Measurements from ENCODE around the gene PHACTR1. TPM values are rescaled to one million over a fixed set of nuclear protein-coding genes. Genes with fewer than 3 reads are reported as not detected.

The PHACTR1 gene
- polyA plus RNA-seq, 2 of the 4 experiments (the other 2 are of a cell fraction) = not detected

- CTCF ChIA-PET = no interaction called here
- DNase-seq (ENCODE audit: low read depth in 1 of 2, low spot score in 1 of 2) (no peak), FAIRE-seq (no peak), ATAC-seq (no peak)
- Histone ChIP-seq H3K4me2 (no peak overlapping the region), H3K4me3 (no peak overlapping the region), H3K27ac (no peak overlapping the region), H3K9me3 (no peaks in the 10 kb centered on the region), H3K4me1 (no peaks in the 10 kb centered on the region)
- TF ChIP-seq ATOH8 (CRISPR knock-in tag; IDR thresholded peaks at IDR 0.05; ENCODE audit: low read depth) = no peak
- TF ChIP-seq HDAC2 (IDR thresholded peaks at IDR 0.05) = no peak
- TF ChIP-seq JUNB (IDR thresholded peaks at IDR 0.05) = no peak
- POLR2A ChIA-PET = no interaction called here
- WGBS (ENCODE audit: missing lambda C conversion rate) = 0% methylated on average over 1 of the region's 1 CpG
These were observed 342.5 kb downstream of the PHACTR1 start for GRCh38 chr6:13059026-13059425.

GRCh38 chr6:13063300-13063918 is 346.8 kb downstream of the PHACTR1 start:
- H3K4me1 ChIP-seq = no peaks in the 10 kb centered on the region
- no peaks in the 10 kb centered on the region for H3K9me3 ChIP-seq
- CTCF ChIA-PET = no interaction called here
- no peak overlapping the region for H3K27ac ChIP-seq
- DNase-seq (ENCODE audit: low read depth in 1 of 2, low spot score in 1 of 2) = no peak
- H3K4me2 ChIP-seq = no peak overlapping the region
- TF ChIP-seq CHD4 (IDR thresholded peaks at IDR 0.05; ENCODE audit: borderline replicate concordance) (no peak), BHLHE40 (IDR thresholded peaks at IDR 0.05; ENCODE audit: low read depth, low read length) (no peak), TP53 (CRISPR knock-in tag; IDR thresholded peaks at IDR 0.05) (no peak), CBX8 (IDR thresholded peaks at IDR 0.05) (no peak)
- FAIRE-seq = no peak
- POLR2A ChIA-PET = no interaction called here
- 37% methylated on average over 3 of the region's 3 CpGs for WGBS (ENCODE audit: missing lambda C conversion rate)
- no peak for ATAC-seq
- H3K4me3 ChIP-seq = no peak overlapping the region

- ChIA-PET CTCF (no interaction called here), POLR2A (no interaction called here)
- H3K9me3 ChIP-seq = no peaks in the 10 kb centered on the region
- H3K27ac ChIP-seq = no peak overlapping the region
- DNase-seq (ENCODE audit: low read depth in 1 of 2, low spot score in 1 of 2) (no peak), FAIRE-seq (no peak), ATAC-seq (no peak)
- 4% methylated on average over 1 of the region's 1 CpG for WGBS (ENCODE audit: missing lambda C conversion rate)
- H3K4me3 ChIP-seq = no peak overlapping the region
- H3K4me1 ChIP-seq = no peaks in the 10 kb centered on the region
- TF ChIP-seq HDAC2 (IDR thresholded peaks at IDR 0.05) (no peak), ZNF302 (CRISPR knock-in tag; IDR thresholded peaks at IDR 0.05) (no peak), TFCP2L1 (CRISPR knock-in tag; IDR thresholded peaks at IDR 0.05) (no peak), EP300 (IDR thresholded peaks at IDR 0.05) (no peak), NPAS2 (CRISPR knock-in tag; IDR thresholded peaks at IDR 0.05; ENCODE audit: borderline replicate concordance) (no peak), JUN (IDR thresholded peaks at IDR 0.05) (no peak), CHD4 (IDR thresholded peaks at IDR 0.05; ENCODE audit: borderline replicate concordance) (no peak)
- H3K4me2 ChIP-seq = no peak overlapping the region
These were observed 349.0 kb downstream of the PHACTR1 start for GRCh38 chr6:13065581-13065980.

GRCh38 chr6:13066050-13066449 is 349.5 kb downstream of the PHACTR1 start:
- Histone ChIP-seq H3K4me3 (no peak overlapping the region), H3K27ac (no peak overlapping the region), H3K9me3 (no peaks in the 10 kb centered on the region), H3K4me2 (no peak overlapping the region), H3K4me1 (no peaks in the 10 kb centered on the region)
- CTCF ChIA-PET = no interaction called here
- no peak for DNase-seq (ENCODE audit: low read depth in 1 of 2, low spot score in 1 of 2)
- WGBS (ENCODE audit: missing lambda C conversion rate) = 50% methylated on average over 4 of the region's 4 CpGs
- POLR2A ChIA-PET = no interaction called here
- FAIRE-seq = no peak
- TF ChIP-seq TFCP2L1 (CRISPR knock-in tag; IDR thresholded peaks at IDR 0.05) = no peak
- no peak for TF ChIP-seq CBX2 (IDR thresholded peaks at IDR 0.05; ENCODE audit: borderline replicate concordance, low read depth)
- TF ChIP-seq MAX (IDR thresholded peaks at IDR 0.05) = no peak
- no peak for TF ChIP-seq HOXB13 (CRISPR knock-in tag; IDR thresholded peaks at IDR 0.05; ENCODE audit: low read depth)
- no peak for TF ChIP-seq HES2 (IDR thresholded peaks at IDR 0.05)
- no peak for TF ChIP-seq USF2 (IDR thresholded peaks at IDR 0.05)
- TF ChIP-seq EP300 (IDR thresholded peaks at IDR 0.05) = no peak
- TF ChIP-seq ZSCAN20 (CRISPR knock-in tag; IDR thresholded peaks at IDR 0.05) = no peak
- no peak for TF ChIP-seq REST (IDR thresholded peaks at IDR 0.05)
- TF ChIP-seq JUN (IDR thresholded peaks at IDR 0.05) = no peak
- no peak for TF ChIP-seq SMC3 (IDR thresholded peaks at IDR 0.05)
- no peak for TF ChIP-seq NFE2L2 (conservative IDR thresholded peaks at IDR 0.05; ENCODE audit: low read length)
- no peak for TF ChIP-seq PBX3 (IDR thresholded peaks at IDR 0.05)
- no peak for TF ChIP-seq HEYL (CRISPR knock-in tag; IDR thresholded peaks at IDR 0.05)
- TF ChIP-seq CHD4 (IDR thresholded peaks at IDR 0.05; ENCODE audit: borderline replicate concordance) = no peak
- no peak for TF ChIP-seq POLR2AphosphoS2 (conservative IDR thresholded peaks at IDR 0.05; ENCODE audit: low read length)
- ATAC-seq = no peak

Measured in A549 (cell line).